Activated naive CD4-positive, alpha-beta T cell treated with Interleukin-2 at 50 U/mL for 16 hours (primary cell): ENCODE measurements around the gene MX2.
"Not testable (repeated sequence)": the region's sequence is repeated elsewhere in the genome, so short reads cannot be mapped to it uniquely, and the experiment has no call there.

Experiments used
- DNase-seq: peaks from one replicate; pipeline ENCODE4 v3.0.0-alpha.2; 2020

Gene MX2

GRCh38 chr21:41361786-41362604, at the start of gene MX2:
Gene MX2 (plus strand): TSS chr21:41362027. CDS start chr21:41376907, 14,880 bp downstream.
- peak; percentile 76 for DNase-seq

- DNase-seq, result not testable (repeated sequence)
Observed at GRCh38 chr21:41313285-41314164, 48.3 kb upstream of the MX2 start.

- no peak for DNase-seq
Observed at GRCh38 chr21:41315726-41316125, 46.1 kb upstream of the MX2 start.

GRCh38 chr21:41316200-41317062, 45.4 kb upstream of the MX2 start, which contains the start of gene FAM3B:
Gene FAM3B (plus strand): TSS chr21:41316801. CDS start chr21:41316880, 79 bp downstream.
- no peak for DNase-seq

GRCh38 chr21:41317063-41317392, 44.8 kb upstream of the MX2 start:
- no peak for DNase-seq

GRCh38 chr21:41317458-41317857, 44.4 kb upstream of the MX2 start:
- no peak for DNase-seq

GRCh38 chr21:41318218-41318617, 43.6 kb upstream of the MX2 start:
- no peak for DNase-seq

GRCh38 chr21:41319273-41319672, 42.6 kb upstream of the MX2 start:
- no peak for DNase-seq

GRCh38 chr21:41321211-41321907, 40.5 kb upstream of the MX2 start:
- DNase-seq, result no peak

- DNase-seq, result no peak
Observed at GRCh38 chr21:41321908-41322495, 39.8 kb upstream of the MX2 start.

GRCh38 chr21:41322496-41323382, 39.1 kb upstream of the MX2 start:
- DNase-seq, result no peak

GRCh38 chr21:41325138-41325912, 36.5 kb upstream of the MX2 start:
- no peak for DNase-seq

- no peak for DNase-seq
Observed at GRCh38 chr21:41326414-41327080, 35.3 kb upstream of the MX2 start.

GRCh38 chr21:41327753-41328152, 34.1 kb upstream of the MX2 start:
- no peak for DNase-seq

GRCh38 chr21:41328660-41329607, 32.9 kb upstream of the MX2 start:
- DNase-seq, result no peak

- DNase-seq, result no peak
Observed at GRCh38 chr21:41333752-41334151, 28.1 kb upstream of the MX2 start.

- DNase-seq, result no peak
Observed at GRCh38 chr21:41337515-41337914, 24.3 kb upstream of the MX2 start.

GRCh38 chr21:41338455-41338854, 23.4 kb upstream of the MX2 start:
- no peak for DNase-seq
